Breast epithelium (tissue), 4 donors: ENCODE data around the gene RSPRY1. TPM values are rescaled to one million over a fixed set of nuclear protein-coding genes. Genes with fewer than 3 reads are reported as not detected.
"Not testable (repeated sequence)": the region's sequence is repeated elsewhere in the genome, so short reads cannot be mapped to it uniquely, and the experiment has no call there.

Experiments used
- DNase-seq, 2 donors: peaks; one replicate each; pipeline ENCODE4 v3.0.0-alpha.2; 2019; ENCODE audit warnings: low spot score in 2 of 2
- H3K27ac ChIP-seq, 2 donors: fragments of 200-600 bp; sonication (generic) in 1 of 2; one replicate each; pipeline ENCODE4 v1.5.1; 2016 to 2019; ENCODE audit warnings: mild to moderate bottlenecking in 1 of 2
- H3K27me3 ChIP-seq, 2 donors: fragments of 200-600 bp; sonication (generic) in 1 of 2; one replicate each; pipeline versions ENCODE4 v1.5.1 to v1.6.0; 2017 to 2019; ENCODE audit warnings: control low read depth in 1 of 2, mild to moderate bottlenecking in 1 of 2
- H3K36me3 ChIP-seq: fragments of 200-600 bp; one replicate; pipeline ENCODE4 v1.5.1; 2019
- H3K4me1 ChIP-seq, 2 donors: fragments of 200-600 bp; sonication (generic); one replicate each; pipeline ENCODE4 v1.5.1; 2016 to 2019; ENCODE audit warnings: control low read depth in 1 of 2
- H3K4me3 ChIP-seq, 3 donors: fragments of 200-600 bp; sonication (generic); 1 replicate in 2 of 3; 2 replicates in 1 of 3; pipeline ENCODE4 v1.5.1; 2016 to 2019; ENCODE audit warnings: mild to moderate bottlenecking in 3 of 3, moderate library complexity in 2 of 3
- H3K9me3 ChIP-seq, 2 donors: fragments of 200-600 bp; sonication (generic) in 1 of 2; one replicate each; pipeline ENCODE4 v1.5.1; 2016 to 2019; ENCODE audit warnings: control low read depth in 1 of 2
- POLR2A ChIP-seq: fragments of 450-650 bp; IDR thresholded peaks from one replicate; pipeline ENCODE4 v1.6.1; 2016; ENCODE audit warnings: antibody characterized with exemption, mild to moderate bottlenecking, moderate library complexity
- POLR2AphosphoS5 ChIP-seq, 3 donors: sonication (generic); formaldehyde crosslinking; IDR thresholded peaks; one replicate each; pipeline ENCODE4 v1.6.1; 2017; ENCODE audit warnings: antibody characterized with exemption in 3 of 3
- intact Hi-C: fragments of 100-400 bp; cut with DNase I; formaldehyde crosslinking; loops from one replicate; pipeline ENCODE4 v1.15.1; 2023; ENCODE audit warnings: low total_unique reads
- total RNA-seq, 3 donors: library from RNA; depleted of rRNA; stranded (reverse); fragments of >200 nt; gene quantifications; one replicate each; pipeline ENCODE4 v1.1.0, GENCODE V29; 2016
- TF ChIP-seq, protein P1 (sequence below), 3 donors: fragments of 450-650 bp; IDR thresholded peaks; one replicate each; pipeline ENCODE4 v1.5.1; 2016 to 2017; ENCODE audit warnings: antibody characterized with exemption in 3 of 3, mild to moderate bottlenecking in 3 of 3, moderate library complexity in 3 of 3

The RSPRY1 gene
- total RNA-seq, 3 donors from 2014 or later, result 26.4 to 52.4 (median 34.4) TPM

DNA sequence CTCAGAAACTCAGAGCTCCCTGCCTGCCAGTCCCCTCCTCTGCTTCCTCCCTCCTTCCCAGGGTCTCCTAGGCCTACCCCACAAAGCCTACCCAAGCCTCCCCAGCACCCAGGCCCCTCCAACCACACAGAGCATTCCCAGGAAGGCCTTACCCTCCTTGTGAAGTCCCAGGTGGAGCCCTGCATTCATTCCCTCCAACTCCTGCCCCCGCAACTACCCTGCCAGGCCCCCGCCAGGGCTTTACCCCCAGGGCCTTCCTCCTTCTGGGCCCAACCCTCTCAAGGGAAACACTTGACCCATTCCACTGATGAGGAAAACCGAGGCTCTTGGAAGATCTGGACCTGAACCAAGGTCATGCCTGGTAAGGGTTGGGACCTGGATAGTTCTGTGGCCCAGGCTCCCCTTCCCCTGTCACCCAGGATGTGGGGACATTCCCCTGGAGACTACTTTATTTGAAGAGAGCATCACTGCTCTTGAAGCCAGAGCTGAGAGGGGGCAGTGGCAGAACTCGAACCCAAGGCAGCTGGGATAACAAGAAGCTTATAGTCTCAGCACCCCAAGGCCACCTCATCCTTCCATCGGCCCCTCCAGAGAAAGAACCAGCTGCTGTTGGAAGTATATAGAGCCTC is 85.9 kb downstream of the RSPRY1 start:
- H3K27me3 ChIP-seq, result no peaks in the 10 kb centered on the region
- no peaks in the 10 kb centered on the region for H3K36me3 ChIP-seq
- H3K4me1 ChIP-seq, result no peaks in the 10 kb centered on the region
- intact Hi-C loops, result no loop called here
- no peak for TF ChIP-seq POLR2AphosphoS5 (IDR thresholded peaks at IDR 0.05)
- no peak for TF ChIP-seq POLR2A
- TF ChIP-seq, protein P1, sequence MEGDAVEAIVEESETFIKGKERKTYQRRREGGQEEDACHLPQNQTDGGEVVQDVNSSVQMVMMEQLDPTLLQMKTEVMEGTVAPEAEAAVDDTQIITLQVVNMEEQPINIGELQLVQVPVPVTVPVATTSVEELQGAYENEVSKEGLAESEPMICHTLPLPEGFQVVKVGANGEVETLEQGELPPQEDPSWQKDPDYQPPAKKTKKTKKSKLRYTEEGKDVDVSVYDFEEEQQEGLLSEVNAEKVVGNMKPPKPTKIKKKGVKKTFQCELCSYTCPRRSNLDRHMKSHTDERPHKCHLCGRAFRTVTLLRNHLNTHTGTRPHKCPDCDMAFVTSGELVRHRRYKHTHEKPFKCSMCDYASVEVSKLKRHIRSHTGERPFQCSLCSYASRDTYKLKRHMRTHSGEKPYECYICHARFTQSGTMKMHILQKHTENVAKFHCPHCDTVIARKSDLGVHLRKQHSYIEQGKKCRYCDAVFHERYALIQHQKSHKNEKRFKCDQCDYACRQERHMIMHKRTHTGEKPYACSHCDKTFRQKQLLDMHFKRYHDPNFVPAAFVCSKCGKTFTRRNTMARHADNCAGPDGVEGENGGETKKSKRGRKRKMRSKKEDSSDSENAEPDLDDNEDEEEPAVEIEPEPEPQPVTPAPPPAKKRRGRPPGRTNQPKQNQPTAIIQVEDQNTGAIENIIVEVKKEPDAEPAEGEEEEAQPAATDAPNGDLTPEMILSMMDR (IDR thresholded peaks at IDR 0.05), result no peak
- H3K9me3 ChIP-seq, result no peaks in the 10 kb centered on the region
- H3K27ac ChIP-seq, result no peak overlapping the region
- H3K4me3 ChIP-seq, result no peak overlapping the region
- DNase-seq, result no peak

DNA sequence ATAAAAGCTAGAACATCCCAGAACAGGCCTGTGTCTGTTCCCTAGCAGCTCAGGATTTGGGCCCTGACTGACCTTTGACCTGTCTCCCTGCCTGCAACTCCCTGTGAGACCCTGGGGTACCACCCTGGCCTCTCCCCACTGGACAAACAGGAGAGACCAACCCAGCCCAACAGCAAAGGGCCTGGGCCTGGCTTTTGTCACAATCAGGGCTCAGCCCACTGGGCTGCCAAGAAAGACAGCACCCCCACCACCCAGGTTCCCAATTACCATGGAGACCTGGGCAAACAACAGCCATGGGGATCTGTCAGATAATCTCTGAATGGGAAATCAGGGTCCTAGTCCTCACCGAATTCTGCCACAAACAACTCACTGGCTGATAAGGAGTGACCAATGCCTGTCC is 87.2 kb downstream of the RSPRY1 start:
- TF ChIP-seq, protein P1 (IDR thresholded peaks at IDR 0.05), result no peak
- TF ChIP-seq POLR2AphosphoS5 (IDR thresholded peaks at IDR 0.05), result no peak
- no peak for TF ChIP-seq POLR2A
- H3K4me1 ChIP-seq, result no peaks in the 10 kb centered on the region
- intact Hi-C loops, result no loop called here
- H3K4me3 ChIP-seq, result no peak overlapping the region
- no peaks in the 10 kb centered on the region for H3K27me3 ChIP-seq
- H3K9me3 ChIP-seq, result no peaks in the 10 kb centered on the region
- H3K27ac ChIP-seq, result no peak overlapping the region
- DNase-seq, result no peak
- H3K36me3 ChIP-seq, result no peaks in the 10 kb centered on the region

DNA sequence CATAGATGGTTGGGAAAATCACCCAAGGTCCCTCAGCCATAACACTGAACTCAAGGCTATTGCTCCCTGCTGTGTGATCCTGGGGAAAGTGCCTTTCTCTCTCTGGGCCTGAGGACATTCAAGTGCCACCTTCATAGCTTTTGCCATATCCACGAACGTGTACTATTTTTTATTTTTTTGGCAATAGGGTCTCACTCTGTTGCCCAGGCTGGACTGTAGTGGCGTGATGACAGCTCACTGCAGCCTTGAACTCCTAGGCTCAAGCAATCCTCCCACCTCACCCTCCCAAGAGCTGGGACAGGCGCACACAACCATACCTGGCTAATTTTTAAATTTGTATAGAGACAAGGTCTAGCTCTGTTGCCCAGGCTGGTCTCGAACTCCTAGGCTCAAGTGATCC is 87.7 kb downstream of the RSPRY1 start:
- intact Hi-C loops, result no loop called here
- H3K27ac ChIP-seq, result no peak overlapping the region
- H3K4me1 ChIP-seq, result no peaks in the 10 kb centered on the region
- no peak for DNase-seq
- TF ChIP-seq, protein P1 (IDR thresholded peaks at IDR 0.05), result no peak
- TF ChIP-seq POLR2AphosphoS5 (IDR thresholded peaks at IDR 0.05) (no peak), POLR2A (no peak)
- no peaks in the 10 kb centered on the region for H3K9me3 ChIP-seq
- H3K36me3 ChIP-seq, result no peaks in the 10 kb centered on the region
- no peak overlapping the region for H3K4me3 ChIP-seq
- no peaks in the 10 kb centered on the region for H3K27me3 ChIP-seq

DNA sequence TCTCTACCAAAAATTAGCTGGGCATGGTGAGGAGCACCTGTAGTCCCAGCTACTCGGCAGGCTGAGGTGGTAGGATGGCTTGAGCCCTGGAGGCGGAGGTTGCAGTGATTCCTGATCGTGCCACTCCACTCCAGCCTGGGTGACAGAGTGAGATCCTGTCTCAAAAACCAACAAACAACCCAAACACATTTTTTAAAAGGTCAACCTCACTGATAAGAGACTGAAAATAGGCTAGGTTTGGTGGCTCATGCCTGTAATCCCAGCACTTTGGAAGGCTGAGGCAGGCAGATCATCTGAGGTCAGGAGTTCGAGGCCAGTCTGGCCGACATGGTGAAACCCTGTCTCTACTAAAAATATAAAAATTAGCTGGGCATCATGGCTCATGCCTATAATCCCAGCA is 89.8 kb downstream of the RSPRY1 start:
- intact Hi-C loops, H3K9me3 ChIP-seq, H3K4me3 ChIP-seq, H3K27ac ChIP-seq, H3K36me3 ChIP-seq, H3K4me1 ChIP-seq, H3K27me3 ChIP-seq, DNase-seq: not testable (repeated sequence)

DNA sequence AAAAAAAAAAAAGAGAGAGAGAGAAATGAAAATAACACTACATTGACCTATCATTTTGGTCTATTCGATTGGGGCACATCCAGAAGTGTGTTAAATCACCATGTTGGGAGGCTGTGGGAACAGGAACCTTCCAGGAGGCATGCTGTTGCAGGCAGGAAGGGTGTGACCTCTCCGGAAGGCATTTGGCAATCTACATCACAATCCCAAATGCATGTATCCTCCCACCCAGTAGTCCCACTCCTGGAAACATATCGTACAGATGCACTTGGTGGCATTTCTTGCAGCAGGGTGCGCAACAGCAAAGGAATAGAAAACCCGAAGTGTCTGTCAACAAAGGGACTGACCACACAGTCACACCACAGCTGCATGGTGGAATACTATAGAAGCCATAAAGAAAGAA is 90.5 kb downstream of the RSPRY1 start:
- no peak overlapping the region for H3K27ac ChIP-seq

More for the DNA sequence above, 90.5 kb downstream of the RSPRY1 start:
- H3K9me3 ChIP-seq, result no peaks in the 10 kb centered on the region
- DNase-seq, result no peak
- no peaks in the 10 kb centered on the region for H3K36me3 ChIP-seq
- no peaks in the 10 kb centered on the region for H3K4me1 ChIP-seq
- intact Hi-C loops, result no loop called here
- H3K27me3 ChIP-seq, result no peaks in the 10 kb centered on the region
- TF ChIP-seq, protein P1 (IDR thresholded peaks at IDR 0.05), result no peak
- TF ChIP-seq POLR2AphosphoS5 (IDR thresholded peaks at IDR 0.05) (no peak), POLR2A (no peak)
- no peak overlapping the region for H3K4me3 ChIP-seq
